GM19238 (cell line): ENCODE results near the gene ACAP3.
A peak's percentile ranks its signal among the peaks of the same experiment; 100 is the strongest.

Experiments used
- DNase-seq: peaks from one replicate; pipeline ENCODE4 v3.0.0; 2011; ENCODE audit warnings: low spot score; ENCODE audit not compliant: insufficient read length

Gene ACAP3

GRCh38 chr1:1286313-1287261 is 21.1 kb downstream of the ACAP3 start:
- no peak for DNase-seq

DNA sequence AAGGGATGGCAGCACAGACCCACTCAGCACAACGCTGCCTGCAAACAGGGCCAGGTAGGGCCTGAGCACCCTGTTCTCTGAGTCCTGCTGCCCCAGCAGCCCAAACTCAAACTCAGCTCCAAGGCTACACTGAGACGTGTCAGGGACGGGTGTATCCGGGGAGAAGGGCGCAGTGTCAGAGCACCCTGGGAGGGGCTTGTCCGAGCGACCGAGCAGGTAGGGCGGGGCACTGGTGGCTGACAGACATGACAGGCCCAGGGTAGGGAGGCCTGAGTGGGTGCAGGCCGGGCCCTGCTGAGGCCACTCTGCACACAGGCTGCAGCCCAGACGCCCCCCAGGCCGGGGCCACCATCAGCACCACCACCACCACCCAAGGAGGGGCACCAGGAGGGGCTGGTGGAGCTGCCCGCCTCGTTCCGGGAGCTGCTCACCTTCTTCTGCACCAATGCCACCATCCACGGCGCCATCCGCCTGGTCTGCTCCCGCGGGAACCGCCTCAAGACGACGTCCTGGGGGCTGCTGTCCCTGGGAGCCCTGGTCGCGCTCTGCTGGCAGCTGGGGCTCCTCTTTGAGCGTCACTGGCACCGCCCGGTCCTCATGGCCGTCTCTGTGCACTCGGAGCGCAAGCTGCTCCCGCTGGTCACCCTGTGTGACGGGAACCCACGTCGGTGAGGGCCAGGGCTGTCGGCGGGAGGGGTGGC is 22.0 kb downstream of the ACAP3 start:
- DNase-seq = no peak

GRCh38 chr1:1285102-1285571 is 22.6 kb downstream of the ACAP3 start:
- no peak for DNase-seq

GRCh38 chr1:1284221-1285101 is 23.3 kb downstream of the ACAP3 start:
- DNase-seq = no peak

DNA sequence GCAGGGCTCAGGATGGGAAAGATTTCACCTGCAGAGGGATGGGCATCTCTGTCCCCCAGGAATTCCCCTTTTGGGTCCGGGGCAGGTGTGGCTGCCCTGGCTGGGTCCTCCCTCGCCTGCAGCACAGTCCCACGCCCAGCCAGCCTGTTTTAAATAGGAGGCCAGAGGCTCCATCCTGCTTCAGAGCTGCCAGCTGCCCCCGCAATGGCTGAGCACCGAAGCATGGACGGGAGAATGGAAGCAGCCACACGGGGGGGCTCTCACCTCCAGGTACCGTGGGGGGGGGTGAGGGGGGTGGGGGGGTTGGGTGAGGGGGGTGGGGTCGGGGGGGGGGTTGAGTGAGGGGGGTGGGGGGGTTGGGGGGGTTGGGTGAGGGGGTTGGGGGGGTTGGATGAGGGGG is 23.9 kb downstream of the ACAP3 start:
- no peak for DNase-seq

GRCh38 chr1:1282998-1283397 is 24.7 kb downstream of the ACAP3 start:
- no peak for DNase-seq

GRCh38 chr1:1281533-1282321 is 26.0 kb downstream of the ACAP3 start:
- no peak for DNase-seq

DNA sequence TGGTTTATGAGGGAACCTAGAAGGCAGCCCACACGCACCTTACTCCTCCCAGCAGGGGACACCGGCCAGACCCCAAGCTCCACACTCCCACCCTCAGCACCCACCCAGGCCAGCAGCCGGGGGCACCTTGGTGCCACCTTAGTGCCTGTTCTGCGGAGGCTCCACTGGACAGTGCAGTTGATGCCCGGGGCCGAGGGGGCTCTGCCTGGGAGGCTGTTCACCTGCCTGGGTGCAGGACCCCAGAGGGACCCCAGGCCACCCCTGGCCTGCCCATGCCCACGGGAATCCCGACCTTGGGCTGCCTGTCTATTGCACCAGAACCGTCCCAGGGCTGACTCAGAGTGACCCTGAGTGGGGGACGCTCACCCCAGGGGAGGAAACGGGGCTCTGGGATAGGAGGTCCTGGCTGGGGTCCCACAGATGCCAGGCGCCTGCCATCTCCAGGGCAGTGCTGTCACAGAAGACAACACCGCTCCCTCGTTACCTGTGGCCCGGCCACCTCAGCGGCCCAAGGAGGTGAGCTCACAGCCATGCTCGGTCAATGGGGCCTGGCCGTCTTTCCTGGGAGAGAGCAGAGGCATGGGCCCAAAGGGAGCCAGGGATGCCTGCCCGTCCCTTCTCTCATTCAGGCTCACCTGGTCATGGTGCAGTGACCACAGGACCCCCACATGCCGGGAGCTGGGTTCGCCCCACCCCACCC is 26.8 kb downstream of the ACAP3 start:
- DNase-seq = no peak

DNA sequence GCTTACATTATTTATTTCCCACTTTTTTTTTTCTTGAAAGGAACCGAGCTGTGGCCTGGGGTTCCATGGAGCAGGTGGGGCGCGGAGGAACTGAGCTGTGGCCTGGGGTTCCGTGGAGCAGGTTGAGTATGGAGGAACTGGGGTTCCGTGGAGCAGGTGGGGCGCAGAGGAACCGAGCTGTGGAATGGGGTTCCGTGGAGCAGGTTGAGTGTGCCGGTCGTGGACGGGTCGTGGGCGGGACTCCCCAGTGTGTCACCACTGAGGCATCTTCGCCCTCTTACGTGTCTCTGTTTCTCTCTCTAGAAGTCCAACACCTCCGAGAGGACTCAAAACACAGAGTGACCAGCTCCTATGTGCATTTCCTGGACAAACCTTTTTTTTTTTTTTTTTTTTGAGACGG is 28.7 kb downstream of the ACAP3 start:
- DNase-seq = no peak

DNA sequence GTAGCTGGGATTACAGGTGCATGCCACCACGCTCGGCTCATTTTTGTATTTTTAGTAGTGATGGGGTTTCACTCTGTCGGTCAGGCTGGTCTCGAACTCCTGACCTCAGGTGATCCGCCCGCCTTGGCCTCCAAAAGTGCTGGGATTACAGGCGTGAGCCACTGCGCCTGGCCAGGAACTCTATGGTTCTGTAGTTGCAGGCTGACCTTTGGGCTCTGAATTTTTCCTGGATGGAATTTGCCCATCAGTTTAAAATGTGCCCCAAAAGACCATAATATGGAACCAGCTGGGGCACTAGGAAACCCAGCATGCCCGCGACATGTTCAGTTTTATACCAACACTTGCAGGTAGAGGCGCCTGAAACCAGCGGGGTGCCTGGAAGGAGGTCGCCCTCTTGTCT is 29.1 kb downstream of the ACAP3 start:
- DNase-seq = no peak

- no peak for DNase-seq
Measured at GRCh38 chr1:1275836-1276235, 31.9 kb downstream of the ACAP3 start.

DNA sequence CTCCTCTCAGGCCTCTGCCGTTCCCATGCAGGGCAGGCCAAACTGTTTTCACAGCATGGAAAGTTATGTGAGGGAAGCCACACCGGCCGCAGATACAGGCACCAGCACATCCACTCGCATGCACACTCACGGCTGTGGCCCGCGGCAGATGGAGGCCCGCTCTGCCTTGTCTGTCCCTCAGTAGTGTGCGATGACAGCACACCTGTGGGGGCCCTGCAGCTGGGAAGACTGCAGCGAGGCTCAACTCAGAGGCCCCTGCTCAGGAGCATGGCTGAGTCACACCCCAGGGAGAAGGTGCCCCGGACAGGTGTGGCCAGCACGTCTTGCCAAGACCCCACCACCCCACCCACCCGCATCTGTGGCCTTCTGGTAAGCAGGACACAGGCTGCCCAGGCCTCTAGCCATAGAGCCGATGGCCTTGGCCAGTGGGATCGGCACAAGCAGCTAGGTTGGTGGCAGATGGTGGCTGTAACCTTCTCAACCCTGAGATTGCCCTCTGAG is 32.7 kb downstream of the ACAP3 start:
- no peak for DNase-seq

DNA sequence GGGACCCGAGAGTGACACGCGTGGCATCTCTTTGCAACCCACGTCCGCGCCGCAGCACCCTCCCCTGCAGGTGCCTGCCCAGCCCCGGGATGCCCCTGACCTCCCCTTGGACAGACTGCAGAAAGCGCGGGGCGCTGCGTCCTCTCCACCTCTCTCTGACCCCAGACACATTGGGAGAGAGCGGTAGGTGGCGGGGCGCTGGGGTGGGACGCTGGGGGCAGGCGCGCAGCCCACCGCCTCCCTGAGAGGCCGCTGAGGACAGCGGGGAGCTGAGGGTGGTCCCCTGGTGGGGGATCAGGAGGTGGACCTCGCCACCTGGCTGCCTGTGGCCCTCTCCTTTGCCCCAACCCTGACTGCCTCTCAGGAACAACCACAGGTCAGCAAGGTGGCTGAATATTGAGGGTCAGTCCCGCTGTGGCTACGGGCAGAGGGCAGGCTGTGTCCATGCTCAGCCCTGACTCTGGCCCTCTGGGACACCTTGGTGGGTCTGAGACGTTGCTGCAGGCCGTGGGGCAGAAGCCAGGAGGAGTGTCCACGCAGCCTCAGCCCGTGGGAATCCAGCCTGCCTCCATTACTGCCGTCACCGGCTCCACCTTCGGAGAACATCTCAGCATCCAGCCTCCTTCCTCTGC is 33.3 kb downstream of the ACAP3 start:
- DNase-seq = no peak

DNA sequence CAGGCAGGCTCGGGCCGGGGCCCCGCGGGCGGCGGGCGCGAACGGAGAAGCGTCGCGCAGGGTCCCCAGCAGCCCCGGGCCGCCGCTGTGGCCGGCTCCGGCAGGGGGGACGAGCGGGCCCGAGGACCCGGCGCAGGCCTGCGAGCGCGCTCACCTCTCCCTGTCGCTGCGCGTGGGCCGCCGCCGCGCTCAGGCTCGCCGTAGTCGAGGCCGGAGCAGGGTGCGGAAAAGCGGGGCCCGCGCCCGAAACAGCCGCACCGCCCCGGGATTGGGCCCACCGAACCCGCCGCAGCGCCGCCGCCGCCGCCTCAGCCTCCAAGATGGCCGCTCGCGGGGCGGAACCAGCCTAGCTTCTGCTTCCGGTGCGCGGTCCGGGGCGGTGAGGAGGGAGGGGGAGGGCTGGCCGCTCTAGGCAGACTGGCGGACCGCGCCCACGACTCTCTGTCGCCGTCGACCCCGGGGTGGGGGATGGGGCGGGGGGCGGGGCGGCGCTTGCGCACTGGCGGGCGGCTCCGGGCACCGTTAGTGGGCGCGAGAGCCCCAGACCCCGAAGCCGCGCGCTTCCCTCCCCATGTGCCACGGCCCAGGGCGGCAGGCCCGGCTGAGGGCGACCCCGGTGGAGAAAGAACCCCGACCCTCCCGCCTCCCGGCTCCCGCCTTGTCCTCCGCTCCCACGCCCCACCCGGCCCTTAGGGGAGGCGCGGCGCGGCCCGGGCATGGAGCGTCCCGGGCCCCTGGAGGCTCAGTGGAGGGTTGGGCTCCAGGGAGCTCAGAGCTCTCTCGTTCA is 34.0 kb downstream of the ACAP3 start, which contains the start of gene UBE2J2:
Gene UBE2J2 (minus strand): TSS at position 343 of the 787 bp plus-strand sequence. CDS start 5,862 bp downstream, outside the sequence.
- DNase-seq = peak; percentile 99

DNA sequence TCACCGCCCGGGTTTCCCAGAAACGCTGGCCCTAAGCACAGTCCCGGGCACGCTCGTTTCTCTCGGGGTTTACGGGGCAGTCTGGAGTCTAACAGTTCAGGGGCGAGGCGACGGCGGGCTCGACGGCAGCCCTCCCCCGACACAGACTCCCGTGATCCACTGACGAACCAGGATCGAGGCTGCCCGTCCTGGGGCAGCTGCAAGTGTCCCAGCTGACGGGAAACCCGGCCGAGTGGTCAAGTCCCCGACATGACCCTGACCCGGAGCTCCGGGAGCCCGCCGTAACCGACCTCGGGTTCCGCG is 34.6 kb downstream of the ACAP3 start:
- DNase-seq = no peak

- no peak for DNase-seq
Measured at GRCh38 chr1:1272341-1273208, 35.2 kb downstream of the ACAP3 start.

DNA sequence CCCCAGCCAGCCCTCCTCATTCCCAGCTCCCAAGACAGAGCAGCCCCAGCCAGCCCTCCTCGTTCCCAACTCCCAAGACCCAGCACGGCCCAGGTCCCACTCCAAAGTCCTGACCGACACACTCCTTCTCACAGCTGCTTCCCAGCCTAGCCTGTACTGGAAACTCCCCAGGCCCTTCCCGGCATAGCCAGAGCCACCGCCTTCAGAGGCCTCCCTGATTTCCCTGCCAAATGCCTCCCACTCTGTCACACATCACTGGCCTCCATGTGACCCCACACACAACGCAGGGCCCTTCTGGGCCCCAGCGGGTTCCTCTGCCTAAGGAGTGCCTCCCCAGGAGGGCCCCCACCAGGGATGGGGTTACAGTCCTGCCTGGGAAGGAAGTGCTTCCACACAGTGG is 36.9 kb downstream of the ACAP3 start:
- no peak for DNase-seq

- DNase-seq = no peak
Measured at GRCh38 chr1:1268284-1268682, 39.4 kb downstream of the ACAP3 start.
